ENCODE results near the gene CBARP.

CBARP gene

GRCh38 chr19:1275976-1276627 is 38.3 kb upstream of the CBARP start:
- no peak for DNase-seq (ENCODE audit: low read depth in 3 of 3)

- DNase-seq (ENCODE audit: low read depth in 3 of 3): peak; percentile 93 to 95 (median 94)
Measured at GRCh38 chr19:1275260-1275975, 37.6 kb upstream of the CBARP start, which contains the start of gene FAM174C. Gene FAM174C, plus strand, starts transcription at chr19:1275530. Its CDS starts 20 bp downstream, at chr19:1275550.

- no peak for DNase-seq (ENCODE audit: low read depth in 3 of 3)
Measured at GRCh38 chr19:1274852-1275259, 37.1 kb upstream of the CBARP start.

- no peak for DNase-seq (ENCODE audit: low read depth in 3 of 3)
Measured at GRCh38 chr19:1274081-1274851, 36.5 kb upstream of the CBARP start.

GRCh38 chr19:1273263-1274041 is 35.6 kb upstream of the CBARP start:
- DNase-seq (ENCODE audit: low read depth in 3 of 3): no peak

GRCh38 chr19:1272423-1273262 is 34.8 kb upstream of the CBARP start:
- DNase-seq (ENCODE audit: low read depth in 3 of 3): no peak

- DNase-seq (ENCODE audit: low read depth in 3 of 3): no peak
Measured at GRCh38 chr19:1271528-1272422, 34.0 kb upstream of the CBARP start.

GRCh38 chr19:1270854-1271527 is 33.2 kb upstream of the CBARP start:
- no peak for DNase-seq (ENCODE audit: low read depth in 3 of 3)

- DNase-seq (ENCODE audit: low read depth in 3 of 3): no peak
Measured at GRCh38 chr19:1270213-1270853, 32.5 kb upstream of the CBARP start.

GRCh38 chr19:1269478-1270212 is 31.8 kb upstream of the CBARP start:
- peak in 2 of 3 experiments; percentile 72 to 75 for DNase-seq (ENCODE audit: low read depth in 3 of 3)

- peak; percentile 98 to 99 (median 98) for DNase-seq (ENCODE audit: low read depth in 3 of 3)
Measured at GRCh38 chr19:1269065-1269477, 31.3 kb upstream of the CBARP start, which contains the start of gene CIRBP. Gene CIRBP, plus strand, starts transcription at chr19:1269332. Its CDS starts 1,602 bp downstream, at chr19:1270934.

GRCh38 chr19:1268226-1269064 is 30.6 kb upstream of the CBARP start:
- no peak for DNase-seq (ENCODE audit: low read depth in 3 of 3)

GRCh38 chr19:1267477-1268225 is 29.8 kb upstream of the CBARP start:
- DNase-seq (ENCODE audit: low read depth in 3 of 3): no peak

- no peak for DNase-seq (ENCODE audit: low read depth in 3 of 3)
Measured at GRCh38 chr19:1266916-1267476, 29.2 kb upstream of the CBARP start.

- peak in 2 of 3 experiments; percentile 73 to 76 for DNase-seq (ENCODE audit: low read depth in 3 of 3)
Measured at GRCh38 chr19:1266129-1266915, 28.5 kb upstream of the CBARP start.

All from stimulated activated CD4-positive, alpha-beta T cell treated with anti-CD3 and anti-CD28 coated beads, TNF-alpha, amount 100 ng/mL, for 4 hours (primary cell).